CD1c-positive myeloid dendritic cell (primary cell): ENCODE measurements around the gene SH2D3A.
A peak's percentile ranks its signal among the peaks of the same experiment; 100 is the strongest.
"Not testable (repeated sequence)": the region's sequence is repeated elsewhere in the genome, so short reads cannot be mapped to it uniquely, and the experiment has no call there.

ENCODE experiments used
- DNase-seq: peaks from one replicate; pipeline ENCODE4 v3.0.0-alpha.2; 2016; ENCODE audit errors: extremely low spot score

SH2D3A gene

GRCh38 chr19:6721773-6722172 is 45.5 kb downstream of the SH2D3A start:
- no peak for DNase-seq

GRCh38 chr19:6721138-6721474 is 46.1 kb downstream of the SH2D3A start:
- DNase-seq = no peak

- DNase-seq = peak; percentile 54
These were observed 46.7 kb downstream of the SH2D3A start, which contains the start of gene C3 for GRCh38 chr19:6720369-6721137. Gene C3, minus strand, starts transcription at chr19:6720650. Its CDS starts 61 bp downstream, at chr19:6720589.

- DNase-seq = no peak
These were observed 47.3 kb downstream of the SH2D3A start for GRCh38 chr19:6719992-6720368.

- DNase-seq = no peak
These were observed 47.7 kb downstream of the SH2D3A start for GRCh38 chr19:6719540-6719861.

GRCh38 chr19:6718741-6719539 is 48.3 kb downstream of the SH2D3A start:
- DNase-seq = peak; percentile 39

GRCh38 chr19:6718111-6718740 is 49.0 kb downstream of the SH2D3A start:
- no peak for DNase-seq

- DNase-seq = no peak
These were observed 49.7 kb downstream of the SH2D3A start for GRCh38 chr19:6717441-6717971.

- DNase-seq = no peak
These were observed 50.2 kb downstream of the SH2D3A start for GRCh38 chr19:6717036-6717435.

GRCh38 chr19:6716610-6716970 is 50.6 kb downstream of the SH2D3A start:
- DNase-seq = no peak

- DNase-seq = no peak
These were observed 52.3 kb downstream of the SH2D3A start for GRCh38 chr19:6714749-6715555.

GRCh38 chr19:6713773-6714692 is 53.2 kb downstream of the SH2D3A start:
- no peak for DNase-seq

- no peak for DNase-seq
These were observed 54.3 kb downstream of the SH2D3A start for GRCh38 chr19:6712692-6713670.

- no peak for DNase-seq
These were observed 55.0 kb downstream of the SH2D3A start for GRCh38 chr19:6712231-6712630.

GRCh38 chr19:6711605-6712004 is 55.6 kb downstream of the SH2D3A start:
- no peak for DNase-seq

- DNase-seq = no peak
These were observed 56.2 kb downstream of the SH2D3A start for GRCh38 chr19:6711078-6711361.

- peak; percentile 48 for DNase-seq
These were observed 56.8 kb downstream of the SH2D3A start for GRCh38 chr19:6710273-6711077.

GRCh38 chr19:6709549-6709948 is 57.7 kb downstream of the SH2D3A start:
- no peak for DNase-seq

GRCh38 chr19:6708913-6709312 is 58.3 kb downstream of the SH2D3A start:
- DNase-seq = not testable (repeated sequence)
